Astrocyte (in vitro differentiated cells and primary cell): ENCODE data around the gene MTERF4.

Source experiments
- EZH2 ChIP-seq: IDR thresholded peaks from 2 replicates; pipeline ENCODE4 v1.6.1; 2012; ENCODE audit warnings: mild to moderate bottlenecking, low read length, inconsistent platforms; ENCODE audit not compliant: insufficient read depth
- TF ChIP-seq, protein P1 (sequence below): IDR thresholded peaks from 2 replicates; pipeline ENCODE4 v1.5.1; 2011; ENCODE audit warnings: low read depth, mild to moderate bottlenecking, inconsistent platforms, low read length, moderate library complexity; ENCODE audit not compliant: insufficient read depth

DNA sequence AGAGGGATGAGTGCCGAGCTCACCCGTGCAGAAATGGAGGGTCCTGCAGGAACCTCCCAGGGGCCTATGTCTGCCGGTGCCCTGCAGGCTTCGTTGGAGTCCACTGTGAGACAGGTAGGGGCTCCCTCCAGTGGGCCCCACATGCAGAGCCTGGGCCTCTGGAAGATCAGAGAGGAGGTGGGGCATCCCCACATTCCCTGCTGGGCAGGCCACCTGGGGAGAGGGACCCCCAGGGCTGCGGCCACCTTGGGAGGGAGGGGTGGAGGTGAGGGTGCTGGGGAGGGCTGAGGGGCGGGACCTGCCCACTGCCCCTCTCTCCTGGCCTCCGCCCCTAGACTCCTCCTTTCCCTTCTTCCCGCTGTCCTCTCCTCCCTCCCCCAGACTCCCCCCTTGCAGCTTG, 38.5 kb downstream of the MTERF4 start:
- TF ChIP-seq, protein P1, sequence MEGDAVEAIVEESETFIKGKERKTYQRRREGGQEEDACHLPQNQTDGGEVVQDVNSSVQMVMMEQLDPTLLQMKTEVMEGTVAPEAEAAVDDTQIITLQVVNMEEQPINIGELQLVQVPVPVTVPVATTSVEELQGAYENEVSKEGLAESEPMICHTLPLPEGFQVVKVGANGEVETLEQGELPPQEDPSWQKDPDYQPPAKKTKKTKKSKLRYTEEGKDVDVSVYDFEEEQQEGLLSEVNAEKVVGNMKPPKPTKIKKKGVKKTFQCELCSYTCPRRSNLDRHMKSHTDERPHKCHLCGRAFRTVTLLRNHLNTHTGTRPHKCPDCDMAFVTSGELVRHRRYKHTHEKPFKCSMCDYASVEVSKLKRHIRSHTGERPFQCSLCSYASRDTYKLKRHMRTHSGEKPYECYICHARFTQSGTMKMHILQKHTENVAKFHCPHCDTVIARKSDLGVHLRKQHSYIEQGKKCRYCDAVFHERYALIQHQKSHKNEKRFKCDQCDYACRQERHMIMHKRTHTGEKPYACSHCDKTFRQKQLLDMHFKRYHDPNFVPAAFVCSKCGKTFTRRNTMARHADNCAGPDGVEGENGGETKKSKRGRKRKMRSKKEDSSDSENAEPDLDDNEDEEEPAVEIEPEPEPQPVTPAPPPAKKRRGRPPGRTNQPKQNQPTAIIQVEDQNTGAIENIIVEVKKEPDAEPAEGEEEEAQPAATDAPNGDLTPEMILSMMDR: no peak
- TF ChIP-seq EZH2: no peak
